ENCODE results near the gene MUC13. TPM values are rescaled to one million over a fixed set of nuclear protein-coding genes. Genes with fewer than 3 reads are reported as not detected.

The MUC13 gene, protein sequence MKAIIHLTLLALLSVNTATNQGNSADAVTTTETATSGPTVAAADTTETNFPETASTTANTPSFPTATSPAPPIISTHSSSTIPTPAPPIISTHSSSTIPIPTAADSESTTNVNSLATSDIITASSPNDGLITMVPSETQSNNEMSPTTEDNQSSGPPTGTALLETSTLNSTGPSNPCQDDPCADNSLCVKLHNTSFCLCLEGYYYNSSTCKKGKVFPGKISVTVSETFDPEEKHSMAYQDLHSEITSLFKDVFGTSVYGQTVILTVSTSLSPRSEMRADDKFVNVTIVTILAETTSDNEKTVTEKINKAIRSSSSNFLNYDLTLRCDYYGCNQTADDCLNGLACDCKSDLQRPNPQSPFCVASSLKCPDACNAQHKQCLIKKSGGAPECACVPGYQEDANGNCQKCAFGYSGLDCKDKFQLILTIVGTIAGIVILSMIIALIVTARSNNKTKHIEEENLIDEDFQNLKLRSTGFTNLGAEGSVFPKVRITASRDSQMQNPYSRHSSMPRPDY
- total RNA-seq = not detected in 2 replicates

DNA sequence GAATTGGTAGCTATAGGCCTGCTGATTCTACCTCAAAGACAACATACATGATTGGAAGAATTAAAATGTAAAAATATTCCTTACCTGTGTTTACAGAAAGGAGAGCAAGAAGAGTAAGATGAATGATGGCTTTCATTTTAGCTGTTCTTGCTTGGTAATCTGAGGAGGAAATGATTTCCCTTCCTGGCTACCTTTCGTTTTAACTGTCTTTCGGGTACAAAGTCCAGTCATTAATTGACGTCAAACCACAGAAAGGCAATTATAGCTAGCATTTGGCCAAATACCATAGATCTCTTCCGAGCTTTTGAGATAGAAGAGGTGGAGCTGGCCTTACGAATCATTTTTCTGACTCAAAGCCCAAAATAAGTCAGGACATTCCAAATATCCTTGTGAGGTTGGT is at the start of gene MUC13:
Gene MUC13 (minus strand): TSS at position 175 of the 400 bp plus-strand sequence. CDS start 39 bp downstream, at position 136.

DNA sequence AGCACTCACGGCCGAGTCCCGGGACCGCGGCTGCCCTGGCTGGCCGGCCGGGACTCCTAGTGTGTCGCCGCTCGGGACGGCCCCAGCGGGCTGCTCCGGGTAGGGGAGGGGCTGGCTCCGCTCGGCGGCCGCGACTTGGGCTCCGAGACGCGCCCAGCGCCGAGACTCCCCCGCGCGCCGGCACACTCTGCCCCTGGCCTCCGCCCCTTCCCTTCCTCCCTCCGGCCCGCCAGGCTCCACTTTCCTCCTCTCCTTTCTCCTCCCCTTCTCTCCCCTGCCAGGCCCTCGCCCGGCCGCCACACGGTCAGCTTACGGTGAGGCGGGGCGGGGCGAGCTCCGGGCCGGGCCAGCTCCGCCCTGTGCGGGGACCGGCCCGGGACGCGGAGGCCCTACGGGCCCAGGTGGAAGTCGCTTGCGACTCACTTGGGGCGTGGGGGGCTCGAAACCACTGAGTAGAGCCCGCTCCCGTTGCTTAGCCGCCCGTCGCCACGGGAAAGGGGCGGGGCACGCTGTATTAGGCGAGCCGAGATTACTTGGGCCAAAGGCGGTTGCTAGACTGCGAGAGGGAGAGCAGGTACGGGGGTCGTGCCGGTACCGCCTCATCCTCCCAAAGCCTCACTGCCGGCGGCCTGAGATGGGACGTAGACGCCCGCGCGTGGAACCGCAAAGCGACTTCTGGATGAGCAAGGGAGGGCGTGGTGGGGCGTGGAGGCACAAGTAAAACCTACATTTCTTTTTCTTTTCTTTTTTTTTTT is 47.2 kb downstream of the MUC13 start, which contains the start of gene ITGB5:
Gene ITGB5 (minus strand): TSS at position 189 of the 755 bp plus-strand sequence. CDS start 365 bp downstream, outside the sequence.

Other genes starting within 250 kb of the MUC13 start
- 14.4 and 30.4 TPM in 2 replicates for gene UMPS, start 204.3 kb downstream of the MUC13 start, total RNA-seq
- 247 and 383 TPM in 2 replicates for gene ITGB5, start 47.4 kb downstream of the MUC13 start, total RNA-seq
- 93.2 and 370 TPM in 2 replicates for gene HEG1, start 121.2 kb upstream of the MUC13 start, total RNA-seq